ENCODE data around the gene FOXE1. TPM values are rescaled to one million over a fixed set of nuclear protein-coding genes. Genes with fewer than 3 reads are reported as not detected.

The FOXE1 gene
- total RNA-seq, 1 experiment from 2014 or later, result 0.82 TPM

GRCh38 chr9:97819735-97820134, 33.3 kb upstream of the FOXE1 start:
- ChIA-PET CTCF (no interaction called here), POLR2A (no interaction called here)
- BruUV-seq (replicated peaks), result no TSS peak
- Histone ChIP-seq H3K27me3 (ENCODE audit: control insufficient read depth, insufficient read depth, low read length) (no peaks in the 10 kb centered on the region), H3K4me1 (ENCODE audit: control insufficient read depth, insufficient read depth, low read length) (no peaks in the 10 kb centered on the region), H3K9me3 (ENCODE audit: control insufficient read depth, insufficient read depth, low read depth, low read length) (no peaks in the 10 kb centered on the region), H3K4me3 (ENCODE audit: low read depth in 2 of 2, low read length in 2 of 2) (no peak overlapping the region), H3K27ac (ENCODE audit: low read length) (no peak overlapping the region), H3K36me3 (ENCODE audit: control insufficient read depth, insufficient read depth, low read length) (no peaks in the 10 kb centered on the region)
- no peak for DNase-seq (ENCODE audit: low read depth, low spot score)
- no peak for TF ChIP-seq POLR2AphosphoS5 (IDR thresholded peaks at IDR 0.05; ENCODE audit: low read depth, low read length)
- in situ Hi-C loops (cut with HindIII; ENCODE audit: low pct_unique_long_range_greater_than_20kb, low sequenced_read_pairs) (no loop called here), intact Hi-C loops (cut with micrococcal nuclease; ENCODE audit: unreplicated experiment) (no loop called here)
- no peak for ATAC-seq

GRCh38 chr9:97820373-97820772, 32.7 kb upstream of the FOXE1 start:
- Histone ChIP-seq H3K9me3 (ENCODE audit: control insufficient read depth, insufficient read depth, low read depth, low read length) (no peaks in the 10 kb centered on the region), H3K27me3 (ENCODE audit: control insufficient read depth, insufficient read depth, low read length) (no peaks in the 10 kb centered on the region), H3K4me3 (ENCODE audit: low read depth in 2 of 2, low read length in 2 of 2) (no peak overlapping the region), H3K27ac (ENCODE audit: low read length) (no peak overlapping the region), H3K36me3 (ENCODE audit: control insufficient read depth, insufficient read depth, low read length) (no peaks in the 10 kb centered on the region), H3K4me1 (ENCODE audit: control insufficient read depth, insufficient read depth, low read length) (no peaks in the 10 kb centered on the region)
- ATAC-seq, result no peak
- in situ Hi-C loops (cut with HindIII; ENCODE audit: low pct_unique_long_range_greater_than_20kb, low sequenced_read_pairs), result no loop called here
- no TSS peak for BruUV-seq (replicated peaks)
- TF ChIP-seq REST (IDR thresholded peaks at IDR 0.05; ENCODE audit: insufficient read depth in 1 of 2, low read depth in 2 of 2, low read length in 1 of 2) (no peak), SIN3A (IDR thresholded peaks at IDR 0.05; ENCODE audit: borderline replicate concordance, insufficient read depth, low read depth, low read length) (no peak), TCF7L2 (IDR thresholded peaks at IDR 0.05; ENCODE audit: low read depth, low read length) (no peak), POLR2AphosphoS5 (IDR thresholded peaks at IDR 0.05; ENCODE audit: low read depth, low read length) (no peak), CTCF (IDR thresholded peaks at IDR 0.05) (no peak)
- ChIA-PET POLR2A (no interaction called here), CTCF (no interaction called here)
- no peak for DNase-seq (ENCODE audit: low read depth, low spot score)
- intact Hi-C loops (cut with micrococcal nuclease; ENCODE audit: unreplicated experiment), result no loop called here

GRCh38 chr9:97830884-97831829, 21.9 kb upstream of the FOXE1 start:
- ChIA-PET CTCF (no interaction called here), POLR2A (no interaction called here)
- no peak overlapping the region for H3K27ac ChIP-seq (ENCODE audit: low read length)
- BruUV-seq (replicated peaks), result no TSS peak
- no peak overlapping the region for H3K4me3 ChIP-seq (ENCODE audit: low read depth in 2 of 2, low read length in 2 of 2)
- ATAC-seq (no peak), DNase-seq (ENCODE audit: low read depth, low spot score) (no peak)
- in situ Hi-C loops (cut with HindIII; ENCODE audit: low pct_unique_long_range_greater_than_20kb, low sequenced_read_pairs), result no loop called here
- no peaks in the 10 kb centered on the region for H3K27me3 ChIP-seq (ENCODE audit: control insufficient read depth, insufficient read depth, low read length)
- H3K9me3 ChIP-seq (ENCODE audit: control insufficient read depth, insufficient read depth, low read depth, low read length), result no peaks in the 10 kb centered on the region
- TF ChIP-seq CTCF (IDR thresholded peaks at IDR 0.05) (no peak), REST (IDR thresholded peaks at IDR 0.05; ENCODE audit: insufficient read depth in 1 of 2, low read depth in 2 of 2, low read length in 1 of 2) (no peak), TCF7L2 (IDR thresholded peaks at IDR 0.05; ENCODE audit: low read depth, low read length) (no peak), SIN3A (IDR thresholded peaks at IDR 0.05; ENCODE audit: borderline replicate concordance, insufficient read depth, low read depth, low read length) (no peak), POLR2AphosphoS5 (IDR thresholded peaks at IDR 0.05; ENCODE audit: low read depth, low read length) (no peak)
- intact Hi-C loops (cut with micrococcal nuclease; ENCODE audit: unreplicated experiment), result no loop called here
- no peaks in the 10 kb centered on the region for H3K36me3 ChIP-seq (ENCODE audit: control insufficient read depth, insufficient read depth, low read length)
- no peaks in the 10 kb centered on the region for H3K4me1 ChIP-seq (ENCODE audit: control insufficient read depth, insufficient read depth, low read length)
